ENCODE results near the gene CIBAR2. TPM values are rescaled to one million over a fixed set of nuclear protein-coding genes. Genes with fewer than 3 reads are reported as not detected.
"Not testable (repeated sequence)": the region's sequence is repeated elsewhere in the genome, so short reads cannot be mapped to it uniquely, and the experiment has no call there.

CIBAR2 gene
- total RNA-seq, 2 experiments from 2014 or later = not detected

DNA sequence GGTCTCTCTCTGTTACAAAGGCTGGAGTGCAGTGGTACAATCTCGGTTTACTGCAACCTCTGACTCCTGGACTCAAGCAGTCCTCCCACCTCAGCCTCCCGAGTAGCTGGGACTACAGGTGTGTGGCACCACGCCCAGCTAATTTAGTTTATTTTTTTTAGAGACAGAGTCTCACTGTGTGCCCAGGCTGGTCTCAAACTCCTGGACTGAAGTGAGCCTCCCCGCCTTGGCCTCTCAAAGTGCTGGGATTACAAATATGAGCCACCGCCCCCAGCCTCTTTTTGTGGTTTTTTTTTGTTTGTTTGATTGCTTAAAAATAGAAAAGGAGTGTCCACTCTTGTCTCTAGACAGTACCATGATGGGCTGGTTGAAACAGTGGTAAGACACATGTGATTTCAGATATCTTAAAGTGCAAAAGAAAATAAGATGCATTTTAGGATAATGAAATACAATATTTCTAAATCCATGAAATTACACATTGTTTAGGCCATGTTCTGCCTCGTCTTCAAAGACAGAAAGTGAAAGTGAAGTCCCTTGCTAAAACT, 57.3 kb downstream of the CIBAR2 start:
- H3K9me3 Mint-ChIP-seq = no peaks in the 10 kb centered on the region
- TF ChIP-seq, protein P1, sequence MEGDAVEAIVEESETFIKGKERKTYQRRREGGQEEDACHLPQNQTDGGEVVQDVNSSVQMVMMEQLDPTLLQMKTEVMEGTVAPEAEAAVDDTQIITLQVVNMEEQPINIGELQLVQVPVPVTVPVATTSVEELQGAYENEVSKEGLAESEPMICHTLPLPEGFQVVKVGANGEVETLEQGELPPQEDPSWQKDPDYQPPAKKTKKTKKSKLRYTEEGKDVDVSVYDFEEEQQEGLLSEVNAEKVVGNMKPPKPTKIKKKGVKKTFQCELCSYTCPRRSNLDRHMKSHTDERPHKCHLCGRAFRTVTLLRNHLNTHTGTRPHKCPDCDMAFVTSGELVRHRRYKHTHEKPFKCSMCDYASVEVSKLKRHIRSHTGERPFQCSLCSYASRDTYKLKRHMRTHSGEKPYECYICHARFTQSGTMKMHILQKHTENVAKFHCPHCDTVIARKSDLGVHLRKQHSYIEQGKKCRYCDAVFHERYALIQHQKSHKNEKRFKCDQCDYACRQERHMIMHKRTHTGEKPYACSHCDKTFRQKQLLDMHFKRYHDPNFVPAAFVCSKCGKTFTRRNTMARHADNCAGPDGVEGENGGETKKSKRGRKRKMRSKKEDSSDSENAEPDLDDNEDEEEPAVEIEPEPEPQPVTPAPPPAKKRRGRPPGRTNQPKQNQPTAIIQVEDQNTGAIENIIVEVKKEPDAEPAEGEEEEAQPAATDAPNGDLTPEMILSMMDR (IDR thresholded peaks at IDR 0.05) = no peak
- peaks cover 4% of the 10 kb centered on the region for H3K36me3 Mint-ChIP-seq (ENCODE audit: low read depth)
- no peak for ATAC-seq
- H3K27ac Mint-ChIP-seq = peak overlapping the region; percentile 91
- peaks cover 49% of the 10 kb centered on the region for H3K4me1 Mint-ChIP-seq (ENCODE audit: low read depth)
- ChIA-PET CTCF (interaction anchor here (0.9 to 2.2 kb wide), 11 partner anchors 8 to 317 kb away, joined by 3 to 11 read pairs (median 4); partner anchors contain the start of gene ZDHHC7), POLR2A (interaction anchor here (1.0 to 1.4 kb wide), 3 partner anchors 8 to 44 kb away, joined by 3 to 7 read pairs (median 5); partner anchors contain the start of genes KIAA0513 and ZDHHC7)
- intact Hi-C loops (cut with micrococcal nuclease) = loop anchor here (1.0 to 5.0 kb wide), 2 partner anchors 26 to 43 kb away; partner anchors contain the start of gene ZDHHC7
- H3K27me3 Mint-ChIP-seq = no peaks in the 10 kb centered on the region
- DNase-seq = no peak
- peak overlapping the region; percentile 72 for H3K4me3 Mint-ChIP-seq

DNA sequence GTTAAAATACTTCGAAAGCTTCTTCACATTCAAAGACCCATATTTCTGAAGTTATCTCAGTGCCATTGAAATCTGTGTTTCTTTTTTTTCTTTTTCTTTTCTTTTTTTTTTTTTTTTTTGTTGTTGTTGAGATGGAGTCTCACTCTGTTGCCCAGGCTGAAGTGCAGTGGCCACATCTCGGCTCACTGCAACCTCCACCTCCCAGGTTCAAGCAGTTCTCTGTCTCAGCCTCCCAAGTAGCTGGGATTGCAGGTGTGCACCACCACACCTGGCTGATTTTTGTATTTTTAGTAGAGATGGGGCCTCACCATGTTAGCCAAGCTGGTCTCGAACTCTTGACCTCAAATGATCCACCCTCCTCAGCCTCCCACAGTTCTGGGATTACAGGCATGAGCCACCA, 58.0 kb downstream of the CIBAR2 start:
- H3K4me3 Mint-ChIP-seq; intact Hi-C loops (cut with micrococcal nuclease); H3K36me3 Mint-ChIP-seq (ENCODE audit: low read depth); ATAC-seq; H3K27ac Mint-ChIP-seq; H3K27me3 Mint-ChIP-seq; H3K9me3 Mint-ChIP-seq; DNase-seq: not testable (repeated sequence)
- H3K4me1 Mint-ChIP-seq (ENCODE audit: low read depth) = peaks cover 46% of the 10 kb centered on the region
- ChIA-PET CTCF (interaction anchor here (0.9 to 2.2 kb wide), 5 partner anchors 24 to 316 kb away, joined by 3 to 5 read pairs (median 3); no protein-coding TSS in a partner anchor), POLR2A (interaction anchor here (1.4 kb wide), 1 partner anchor 26 kb away, joined by 7 read pairs; the partner anchor contains the start of gene KIAA0513)

DNA sequence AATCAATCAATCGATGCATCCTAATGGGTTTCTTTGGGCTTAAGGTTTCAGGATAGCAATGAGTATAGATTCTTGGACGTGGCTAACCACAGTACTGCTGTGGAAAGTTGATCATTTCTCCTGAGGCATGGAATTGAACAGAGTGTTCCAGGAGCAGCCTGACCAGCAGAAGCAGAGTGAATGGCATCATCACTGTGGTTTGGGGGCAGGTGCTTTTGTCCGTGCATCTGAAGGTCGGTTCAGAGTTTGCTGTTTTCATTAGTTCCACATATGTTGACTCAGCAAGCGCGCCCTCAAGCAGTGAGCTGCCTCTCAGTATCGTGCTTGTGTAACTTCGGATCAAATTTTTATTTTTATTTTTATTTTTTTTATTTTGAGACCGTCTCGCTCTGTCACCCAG, 59.7 kb downstream of the CIBAR2 start:
- H3K9me3 Mint-ChIP-seq = no peaks in the 10 kb centered on the region
- ChIA-PET CTCF (no interaction called here), POLR2A (no interaction called here)
- no peak overlapping the region for H3K27ac Mint-ChIP-seq
- H3K36me3 Mint-ChIP-seq (ENCODE audit: low read depth) = peaks cover 4% of the 10 kb centered on the region
- DNase-seq = no peak
- no peaks in the 10 kb centered on the region for H3K27me3 Mint-ChIP-seq
- intact Hi-C loops (cut with micrococcal nuclease) = no loop called here
- peaks cover 39% of the 10 kb centered on the region for H3K4me1 Mint-ChIP-seq (ENCODE audit: low read depth)
- no peak for ATAC-seq
- TF ChIP-seq, protein P1 (IDR thresholded peaks at IDR 0.05) = no peak
- no peak overlapping the region for H3K4me3 Mint-ChIP-seq

DNA sequence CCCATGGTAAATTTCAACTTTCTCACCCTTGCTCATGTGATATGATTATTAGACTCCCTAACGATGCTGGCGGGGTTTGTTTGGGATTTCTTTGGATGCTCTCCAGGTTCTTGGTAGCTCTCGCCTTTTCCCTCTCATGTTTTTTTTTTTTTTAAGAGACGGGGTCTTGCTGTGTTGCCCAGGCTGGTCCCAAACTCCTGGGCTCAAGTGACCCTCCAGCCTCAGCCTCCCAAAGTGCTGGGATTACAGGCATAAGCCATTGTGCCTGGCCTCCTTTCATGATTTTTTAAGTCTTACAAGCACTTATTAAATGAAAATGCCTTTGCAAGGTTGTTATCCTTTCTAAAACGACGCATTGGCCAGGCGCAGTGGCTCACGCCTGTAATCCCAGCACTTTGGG, 60.6 kb downstream of the CIBAR2 start:
- Mint-ChIP-seq H3K27me3 (no peaks in the 10 kb centered on the region), H3K9me3 (no peaks in the 10 kb centered on the region), H3K4me3 (no peak overlapping the region), H3K27ac (no peak overlapping the region), H3K36me3 (ENCODE audit: low read depth) (peaks cover 4% of the 10 kb centered on the region), H3K4me1 (ENCODE audit: low read depth) (peaks cover 33% of the 10 kb centered on the region)
- intact Hi-C loops (cut with micrococcal nuclease) = no loop called here
- ChIA-PET CTCF (no interaction called here), POLR2A (interaction anchor here (0.6 to 1.0 kb wide), 3 partner anchors 23 to 497 kb away, joined by 3 to 4 read pairs (median 3); no protein-coding TSS in a partner anchor)
- TF ChIP-seq, protein P1 (IDR thresholded peaks at IDR 0.05) = no peak
- DNase-seq = no peak
- ATAC-seq = no peak

DNA sequence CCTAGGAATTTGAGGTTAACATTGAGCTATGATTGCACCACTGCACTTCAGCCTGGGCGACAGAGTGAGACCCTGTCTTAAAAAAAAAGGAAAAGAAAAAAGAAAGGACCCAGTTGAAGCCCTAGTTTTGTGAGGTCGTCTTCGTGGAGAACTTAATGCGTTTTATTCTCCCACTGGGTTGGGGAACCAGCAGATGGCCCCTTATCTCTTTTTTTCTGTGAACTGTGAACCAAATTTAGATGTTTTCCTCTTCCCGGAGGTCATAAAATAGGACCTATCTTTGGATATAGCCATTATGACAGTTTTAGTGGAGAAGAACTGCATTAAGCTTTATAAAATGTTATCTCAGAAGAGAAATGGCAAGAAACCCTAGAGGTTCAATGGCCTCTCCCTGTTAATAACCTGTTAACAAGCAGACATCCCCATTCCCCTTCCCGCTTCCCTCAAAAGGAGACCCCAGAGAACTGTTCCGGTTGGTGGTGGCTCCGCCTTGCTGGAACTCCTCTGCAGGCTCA, 61.1 kb downstream of the CIBAR2 start:
- Mint-ChIP-seq H3K4me1 (ENCODE audit: low read depth) (peaks cover 33% of the 10 kb centered on the region), H3K4me3 (no peak overlapping the region), H3K27ac (no peak overlapping the region), H3K36me3 (ENCODE audit: low read depth) (peaks cover 4% of the 10 kb centered on the region), H3K9me3 (no peaks in the 10 kb centered on the region), H3K27me3 (no peaks in the 10 kb centered on the region)
- DNase-seq = no peak
- intact Hi-C loops (cut with micrococcal nuclease) = no loop called here
- TF ChIP-seq, protein P1 (IDR thresholded peaks at IDR 0.05) = no peak
- ChIA-PET POLR2A (interaction anchor here (0.6 to 1.0 kb wide), 2 partner anchors 23 to 497 kb away, joined by 3 read pairs; no protein-coding TSS in a partner anchor), CTCF (no interaction called here)
- no peak for ATAC-seq
